PC-9 (cell line): ENCODE data around the gene SYNGR4.

Experiments used
- CTCF ChIP-seq: fragments of 200-600 bp; sonication (generic); conservative IDR thresholded peaks from 2 replicates; pipeline ENCODE4 v1.6.1; 2017; ENCODE audit warnings: mixed run types, antibody characterized with exemption, mild to moderate bottlenecking, moderate library complexity
- EZH2 ChIP-seq: fragments of 200-600 bp; sonication (generic); IDR thresholded peaks from 2 replicates; pipeline ENCODE4 v1.8.0; 2017; ENCODE audit warnings: antibody characterized with exemption, low read depth

- no peak for TF ChIP-seq CTCF
- no peak for TF ChIP-seq EZH2
These were observed 3.7 kb downstream of the SYNGR4 start for GRCh38 chr19:48367855-48368254.
